Suprapubic skin (tissue), 3 donors: Measurements from ENCODE around the gene CDH16.

ENCODE experiments used
- POLR2A ChIP-seq, 2 donors: fragments of 450-650 bp; IDR thresholded peaks; one replicate each; pipeline ENCODE4 v1.6.1; 2017; ENCODE audit warnings: antibody characterized with exemption in 2 of 2, mild to moderate bottlenecking in 2 of 2, moderate library complexity in 2 of 2
- TF ChIP-seq, protein P1 (sequence below), 2 donors: fragments of 200-600 bp in 1 of 2; fragments of 450-650 bp in 1 of 2; sonication (generic) in 1 of 2; IDR thresholded peaks; one replicate each; pipeline ENCODE4 v1.5.1; 2016 to 2019; ENCODE audit warnings: antibody characterized with exemption in 2 of 2, mild to moderate bottlenecking in 1 of 2, moderate library complexity in 1 of 2

DNA sequence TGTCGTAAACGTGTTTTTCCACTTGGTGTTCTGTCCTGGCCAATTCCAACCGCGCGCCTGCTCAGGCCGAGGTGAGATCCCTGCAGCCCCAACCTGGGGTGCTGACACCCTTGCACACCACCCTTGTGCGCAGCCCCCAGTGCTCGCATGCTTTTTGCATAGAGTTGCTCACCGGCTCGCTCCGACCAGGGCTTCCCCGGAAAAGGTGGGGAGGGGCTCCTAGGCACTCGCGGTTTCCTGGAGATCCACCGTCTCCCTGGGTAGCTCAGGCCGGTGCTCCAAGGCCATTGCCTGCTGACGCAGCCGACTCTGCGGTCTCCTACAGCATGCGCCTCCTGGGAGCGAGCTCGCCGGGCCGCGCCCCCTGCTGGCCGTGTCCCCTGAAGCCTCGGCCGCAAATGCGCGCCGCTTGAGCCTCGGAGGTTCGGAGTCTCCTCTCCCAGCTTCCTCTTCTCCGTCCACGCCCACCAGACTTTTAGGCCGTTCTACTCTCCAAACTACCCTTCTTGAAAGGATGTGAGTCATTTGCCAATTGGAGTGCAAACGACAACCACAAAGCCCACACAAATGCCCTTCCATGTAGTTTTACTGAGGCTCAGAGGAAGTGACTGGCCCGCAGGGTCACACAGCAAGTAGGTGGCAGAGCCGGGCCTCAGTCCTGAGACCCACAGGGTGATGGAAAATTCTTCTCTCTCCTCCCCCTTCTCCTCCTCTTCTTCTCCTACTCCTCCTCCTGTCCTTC is 45.6 kb downstream of the CDH16 start:
- TF ChIP-seq, protein P1, sequence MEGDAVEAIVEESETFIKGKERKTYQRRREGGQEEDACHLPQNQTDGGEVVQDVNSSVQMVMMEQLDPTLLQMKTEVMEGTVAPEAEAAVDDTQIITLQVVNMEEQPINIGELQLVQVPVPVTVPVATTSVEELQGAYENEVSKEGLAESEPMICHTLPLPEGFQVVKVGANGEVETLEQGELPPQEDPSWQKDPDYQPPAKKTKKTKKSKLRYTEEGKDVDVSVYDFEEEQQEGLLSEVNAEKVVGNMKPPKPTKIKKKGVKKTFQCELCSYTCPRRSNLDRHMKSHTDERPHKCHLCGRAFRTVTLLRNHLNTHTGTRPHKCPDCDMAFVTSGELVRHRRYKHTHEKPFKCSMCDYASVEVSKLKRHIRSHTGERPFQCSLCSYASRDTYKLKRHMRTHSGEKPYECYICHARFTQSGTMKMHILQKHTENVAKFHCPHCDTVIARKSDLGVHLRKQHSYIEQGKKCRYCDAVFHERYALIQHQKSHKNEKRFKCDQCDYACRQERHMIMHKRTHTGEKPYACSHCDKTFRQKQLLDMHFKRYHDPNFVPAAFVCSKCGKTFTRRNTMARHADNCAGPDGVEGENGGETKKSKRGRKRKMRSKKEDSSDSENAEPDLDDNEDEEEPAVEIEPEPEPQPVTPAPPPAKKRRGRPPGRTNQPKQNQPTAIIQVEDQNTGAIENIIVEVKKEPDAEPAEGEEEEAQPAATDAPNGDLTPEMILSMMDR (IDR thresholded peaks at IDR 0.05): peak; percentile 56 to 94
- no peak for TF ChIP-seq POLR2A (IDR thresholded peaks at IDR 0.05)
